Neural crest cell (in vitro differentiated cells): ENCODE results near the gene TUBA1C. TPM values are rescaled to one million over a fixed set of nuclear protein-coding genes. Genes with fewer than 3 reads are reported as not detected.

Experiments
- DNase-seq: peaks from one replicate; pipeline ENCODE4 v3.0.0; 2021; ENCODE audit warnings: low read depth, mixed read lengths, low spot score
- H3K27ac Mint-ChIP-seq: one replicate; pipeline ENCODE4 v1.8.0; 2021; ENCODE audit warnings: mild to moderate bottlenecking, mixed read lengths; ENCODE audit not compliant: unreplicated experiment
- H3K27me3 Mint-ChIP-seq: 2 replicates; pipeline ENCODE4 v1.8.0; 2021; ENCODE audit warnings: low read depth, mild to moderate bottlenecking, mixed read lengths
- H3K36me3 Mint-ChIP-seq: 2 replicates; pipeline ENCODE4 v1.8.0; 2021; ENCODE audit warnings: low read depth, mild to moderate bottlenecking, mixed read lengths
- H3K4me1 Mint-ChIP-seq: 2 replicates; pipeline ENCODE4 v1.8.0; 2021; ENCODE audit warnings: mixed read lengths
- H3K4me3 Mint-ChIP-seq: one replicate; pipeline ENCODE4 v1.8.0; 2021; ENCODE audit warnings: mild to moderate bottlenecking, mixed read lengths
- H3K9me3 Mint-ChIP-seq: 2 replicates; pipeline ENCODE4 v1.8.0; 2021; ENCODE audit warnings: mixed read lengths
- total RNA-seq: library from RNA; stranded (reverse); gene quantifications from 2 replicates; pipeline ENCODE4 v1.2.1, GENCODE V29; 2021
- TF ChIP-seq, protein P1 (sequence below): fragments of 200-600 bp; sonication (generic); conservative IDR thresholded peaks from 2 replicates; pipeline ENCODE4 v1.5.0; 2021; ENCODE audit warnings: antibody characterized with exemption, mild to moderate bottlenecking

Gene TUBA1C
- total RNA-seq, 1 donor from 2014 or later: 203 TPM

DNA sequence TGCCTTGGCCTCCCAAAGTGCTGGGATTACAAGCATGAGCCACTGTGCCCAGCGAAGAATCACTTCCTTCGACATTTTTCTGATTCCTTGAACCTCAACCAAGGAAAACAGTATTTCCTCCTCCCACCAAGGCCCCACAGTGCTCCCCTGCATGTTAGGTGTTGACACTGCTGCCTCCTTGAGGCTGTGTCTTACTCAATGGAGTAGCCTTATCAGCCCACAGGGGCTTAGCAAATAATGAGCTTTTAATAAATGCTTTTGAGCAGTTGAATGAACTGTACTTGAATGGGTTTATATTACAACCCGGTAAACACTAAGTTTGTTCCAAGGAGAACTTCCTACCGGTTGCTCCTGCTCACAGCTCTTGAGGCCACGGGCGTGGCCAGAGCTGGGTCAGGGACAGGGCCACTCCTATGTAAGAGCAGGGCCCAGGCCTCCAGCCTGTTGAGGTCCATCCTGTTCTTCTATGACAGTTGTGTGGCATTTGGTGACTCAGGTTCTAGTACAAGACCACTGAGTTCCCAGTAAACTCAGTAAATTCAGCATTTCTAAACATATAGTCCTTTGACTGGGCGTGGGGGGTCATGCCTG, 39.2 kb upstream of the TUBA1C start:
- no peaks in the 10 kb centered on the region for H3K36me3 Mint-ChIP-seq
- TF ChIP-seq, protein P1, sequence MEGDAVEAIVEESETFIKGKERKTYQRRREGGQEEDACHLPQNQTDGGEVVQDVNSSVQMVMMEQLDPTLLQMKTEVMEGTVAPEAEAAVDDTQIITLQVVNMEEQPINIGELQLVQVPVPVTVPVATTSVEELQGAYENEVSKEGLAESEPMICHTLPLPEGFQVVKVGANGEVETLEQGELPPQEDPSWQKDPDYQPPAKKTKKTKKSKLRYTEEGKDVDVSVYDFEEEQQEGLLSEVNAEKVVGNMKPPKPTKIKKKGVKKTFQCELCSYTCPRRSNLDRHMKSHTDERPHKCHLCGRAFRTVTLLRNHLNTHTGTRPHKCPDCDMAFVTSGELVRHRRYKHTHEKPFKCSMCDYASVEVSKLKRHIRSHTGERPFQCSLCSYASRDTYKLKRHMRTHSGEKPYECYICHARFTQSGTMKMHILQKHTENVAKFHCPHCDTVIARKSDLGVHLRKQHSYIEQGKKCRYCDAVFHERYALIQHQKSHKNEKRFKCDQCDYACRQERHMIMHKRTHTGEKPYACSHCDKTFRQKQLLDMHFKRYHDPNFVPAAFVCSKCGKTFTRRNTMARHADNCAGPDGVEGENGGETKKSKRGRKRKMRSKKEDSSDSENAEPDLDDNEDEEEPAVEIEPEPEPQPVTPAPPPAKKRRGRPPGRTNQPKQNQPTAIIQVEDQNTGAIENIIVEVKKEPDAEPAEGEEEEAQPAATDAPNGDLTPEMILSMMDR: no peak
- DNase-seq: no peak
- H3K9me3 Mint-ChIP-seq: no peaks in the 10 kb centered on the region
- peaks cover 35% of the 10 kb centered on the region for H3K4me1 Mint-ChIP-seq
- H3K27me3 Mint-ChIP-seq: no peaks in the 10 kb centered on the region
- no peak overlapping the region for H3K27ac Mint-ChIP-seq
- no peak overlapping the region for H3K4me3 Mint-ChIP-seq

DNA sequence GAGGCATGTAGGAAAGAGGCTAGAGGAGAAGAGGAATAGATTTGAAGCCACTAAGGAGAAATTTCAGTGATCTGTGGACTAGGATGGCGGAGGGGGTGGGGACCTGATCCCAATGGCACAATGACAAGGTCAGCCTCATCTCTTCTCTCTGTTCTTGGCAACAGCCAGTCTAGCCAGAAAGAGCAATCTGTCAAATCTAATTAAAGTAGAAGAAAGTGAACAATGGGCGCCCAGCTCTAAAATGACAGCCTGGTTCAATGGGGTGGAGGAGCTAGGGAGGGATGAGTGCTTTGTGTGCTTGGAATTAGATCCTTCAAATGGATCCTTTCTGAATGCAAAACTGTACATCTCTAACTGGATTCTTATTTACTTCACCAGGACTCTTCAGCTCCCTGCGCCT, 37.2 kb upstream of the TUBA1C start:
- DNase-seq: no peak
- Mint-ChIP-seq H3K27ac (no peak overlapping the region), H3K4me1 (peaks cover 50% of the 10 kb centered on the region), H3K27me3 (no peaks in the 10 kb centered on the region), H3K9me3 (no peaks in the 10 kb centered on the region), H3K36me3 (no peaks in the 10 kb centered on the region), H3K4me3 (peak overlapping the region; percentile 74)
- TF ChIP-seq, protein P1: no peak

DNA sequence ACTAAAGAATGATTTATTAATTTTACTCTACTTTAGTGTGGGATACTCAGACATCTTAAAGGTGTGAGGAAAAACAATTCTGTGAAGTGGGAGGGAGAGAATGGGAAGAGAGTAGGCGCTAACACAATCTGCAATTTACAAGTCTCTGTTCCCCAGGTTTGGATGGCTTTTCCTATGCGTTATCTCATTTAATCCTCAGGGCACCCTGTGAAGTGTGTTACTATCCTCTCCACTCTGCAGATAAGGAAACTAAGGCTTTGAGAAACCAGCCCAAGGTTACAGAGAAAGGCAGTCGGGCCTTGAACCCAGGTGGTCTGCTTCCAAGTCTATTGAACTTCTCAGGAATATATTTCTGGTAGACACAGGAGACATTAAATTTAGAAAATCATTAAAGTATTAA, 36.2 kb upstream of the TUBA1C start:
- Mint-ChIP-seq H3K27me3 (no peaks in the 10 kb centered on the region), H3K4me1 (peaks cover 56% of the 10 kb centered on the region), H3K4me3 (no peak overlapping the region), H3K36me3 (no peaks in the 10 kb centered on the region), H3K9me3 (no peaks in the 10 kb centered on the region), H3K27ac (no peak overlapping the region)
- TF ChIP-seq, protein P1: no peak
- DNase-seq: no peak

DNA sequence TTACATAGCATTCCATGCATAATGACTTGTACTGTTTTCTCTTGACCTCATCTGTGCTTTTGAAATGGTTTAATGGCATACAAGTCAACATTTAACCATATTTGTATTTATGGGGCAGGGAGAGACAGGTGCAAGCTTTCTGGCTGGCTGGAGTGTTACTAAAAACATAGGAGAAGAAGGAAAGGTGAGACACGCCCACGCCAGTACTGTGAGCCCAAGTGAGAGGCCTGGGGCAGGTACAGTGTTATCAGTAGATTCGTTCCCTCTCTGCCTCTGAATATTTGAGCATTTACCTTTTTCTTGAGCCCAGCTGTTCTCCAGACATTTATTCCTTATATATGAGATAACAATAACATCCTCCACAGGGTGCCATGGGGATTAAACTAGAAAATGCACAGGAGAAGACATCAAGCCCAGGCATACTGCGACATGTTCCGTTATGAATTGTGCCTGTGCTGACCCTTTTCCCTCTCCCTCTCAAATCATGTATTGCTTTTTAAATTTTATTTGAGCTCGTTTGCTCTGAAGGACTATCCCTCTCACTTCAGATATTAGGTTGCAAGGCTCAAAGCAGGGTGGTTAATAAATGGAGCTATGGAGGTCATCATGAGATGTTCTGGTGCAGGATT, 34.6 kb upstream of the TUBA1C start:
- TF ChIP-seq, protein P1: no peak
- Mint-ChIP-seq H3K27ac (no peak overlapping the region), H3K27me3 (no peaks in the 10 kb centered on the region)

DNA sequence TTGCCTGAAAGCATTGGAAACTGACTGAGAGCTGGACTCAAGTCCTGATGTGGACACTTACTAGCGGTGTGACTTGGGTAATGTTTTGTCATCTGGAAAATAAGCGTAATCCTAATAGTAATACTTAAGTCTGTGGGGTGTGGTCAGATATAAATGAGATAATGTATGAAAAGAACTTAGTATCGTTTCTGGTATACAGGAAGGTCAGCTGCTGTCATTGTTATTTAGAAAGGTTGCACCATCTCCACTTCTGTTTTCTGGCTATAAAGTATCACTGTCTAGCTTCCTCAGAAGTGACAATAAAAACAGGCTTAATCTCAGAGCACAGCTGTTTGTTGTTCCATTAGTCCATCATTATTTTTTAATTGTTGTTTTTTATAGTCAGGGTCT, 34.1 kb upstream of the TUBA1C start:
- Mint-ChIP-seq H3K9me3 (no peaks in the 10 kb centered on the region), H3K4me3 (no peak overlapping the region), H3K27ac (no peak overlapping the region), H3K4me1 (peaks cover 66% of the 10 kb centered on the region), H3K36me3 (no peaks in the 10 kb centered on the region), H3K27me3 (no peaks in the 10 kb centered on the region)
- no peak for DNase-seq
- TF ChIP-seq, protein P1: no peak

More for the DNA sequence above, 34.6 kb upstream of the TUBA1C start:
- Mint-ChIP-seq H3K4me1 (peaks cover 69% of the 10 kb centered on the region), H3K36me3 (no peaks in the 10 kb centered on the region), H3K4me3 (no peak overlapping the region), H3K9me3 (no peaks in the 10 kb centered on the region)
- DNase-seq: no peak
